ENCODE results near the gene BEST1.
"Not testable (repeated sequence)": the region's sequence is repeated elsewhere in the genome, so short reads cannot be mapped to it uniquely, and the experiment has no call there.

Gene BEST1

GRCh38 chr11:61949169-61950034, 749 bp upstream of the BEST1 start:
- peak; percentile 94 for DNase-seq

- no peak for DNase-seq
Measured at GRCh38 chr11:61951484-61952135, 1.5 kb downstream of the BEST1 start.

GRCh38 chr11:61952882-61953281, 2.7 kb downstream of the BEST1 start:
- DNase-seq: no peak

GRCh38 chr11:61953632-61954031, 3.5 kb downstream of the BEST1 start:
- not testable (repeated sequence) for DNase-seq

- no peak for DNase-seq
Measured at GRCh38 chr11:61954106-61954850, 4.1 kb downstream of the BEST1 start.

GRCh38 chr11:61954851-61955421, 4.8 kb downstream of the BEST1 start:
- peak; percentile 69 for DNase-seq

- peak; percentile 65 for DNase-seq
Measured at GRCh38 chr11:61955422-61956135, 5.4 kb downstream of the BEST1 start.

- no peak for DNase-seq
Measured at GRCh38 chr11:61956191-61957020, 6.3 kb downstream of the BEST1 start.

- DNase-seq: no peak
Measured at GRCh38 chr11:61957021-61957770, 7.0 kb downstream of the BEST1 start.

GRCh38 chr11:61958590-61958989, 8.4 kb downstream of the BEST1 start:
- no peak for DNase-seq

GRCh38 chr11:61959114-61959513, 9.0 kb downstream of the BEST1 start:
- no peak for DNase-seq

- DNase-seq: no peak
Measured at GRCh38 chr11:61959678-61960077, 9.5 kb downstream of the BEST1 start.

- DNase-seq: no peak
Measured at GRCh38 chr11:61960532-61960931, 10.4 kb downstream of the BEST1 start.

GRCh38 chr11:61961570-61962212, 11.5 kb downstream of the BEST1 start:
- DNase-seq: no peak

- DNase-seq: no peak
Measured at GRCh38 chr11:61962213-61963015, 12.3 kb downstream of the BEST1 start.

GRCh38 chr11:61963016-61963281, 12.8 kb downstream of the BEST1 start:
- no peak for DNase-seq

GRCh38 chr11:61963282-61964057, 13.3 kb downstream of the BEST1 start:
- no peak for DNase-seq

- DNase-seq: no peak
Measured at GRCh38 chr11:61964058-61964665, 14.0 kb downstream of the BEST1 start.
